Fibroblast of the aortic adventitia (primary cell): ENCODE data around the gene TAPBP. TPM values are rescaled to one million over a fixed set of nuclear protein-coding genes. Genes with fewer than 3 reads are reported as not detected.
"Not testable (repeated sequence)": the region's sequence is repeated elsewhere in the genome, so short reads cannot be mapped to it uniquely, and the experiment has no call there.

Experiments used
- DNase-seq: peaks from one replicate; pipeline ENCODE4 v3.0.0-alpha.2; 2010; ENCODE audit warnings: low read depth
- H3K4me3 ChIP-seq: 2 replicates; pipeline ENCODE4 v1.5.1; 2011; ENCODE audit warnings: low read depth, mild to moderate bottlenecking, control low read depth, low read length, moderate library complexity
- CTCF ChIP-seq: IDR thresholded peaks from 2 replicates; pipeline ENCODE4 v1.5.1; 2011; ENCODE audit warnings: mild to moderate bottlenecking, low read length, control low read depth, inconsistent platforms; ENCODE audit not compliant: insufficient read depth
- total RNA-seq: library from RNA; depleted of rRNA; stranded (reverse); fragments of >200 nt; gene quantifications from 2 replicates; pipeline ENCODE4 v1.2.3, GENCODE V29; 2012; ENCODE audit warnings: low replicate concordance

Gene TAPBP
- total RNA-seq, 1 donor: 50.2 TPM

- no peak overlapping the region for H3K4me3 ChIP-seq
- TF ChIP-seq CTCF: peak; percentile 66
Measured at GRCh38 chr6:33344701-33345697, 31.1 kb upstream of the TAPBP start.

GRCh38 chr6:33343953-33344611, 30.2 kb upstream of the TAPBP start:
- H3K4me3 ChIP-seq: no peak overlapping the region

More at GRCh38 chr6:33344701-33345697, 31.1 kb upstream of the TAPBP start:
- DNase-seq: peak; percentile 86

GRCh38 chr6:33343606-33343952, 29.7 kb upstream of the TAPBP start:
- not testable (repeated sequence) for DNase-seq, H3K4me3 ChIP-seq

More at GRCh38 chr6:33343953-33344611, 30.2 kb upstream of the TAPBP start:
- no peak for DNase-seq
- TF ChIP-seq CTCF: no peak

GRCh38 chr6:33339193-33339592, 25.3 kb upstream of the TAPBP start:
- TF ChIP-seq CTCF: no peak
- DNase-seq: no peak
- no peak overlapping the region for H3K4me3 ChIP-seq

GRCh38 chr6:33336495-33336894, 22.6 kb upstream of the TAPBP start:
- no peak overlapping the region for H3K4me3 ChIP-seq
- no peak for DNase-seq
- TF ChIP-seq CTCF: no peak

- no peak overlapping the region for H3K4me3 ChIP-seq
- TF ChIP-seq CTCF: no peak
- no peak for DNase-seq
Measured at GRCh38 chr6:33335916-33336315, 22.0 kb upstream of the TAPBP start.

GRCh38 chr6:33333666-33334065, 19.8 kb upstream of the TAPBP start:
- TF ChIP-seq CTCF: no peak
- no peak overlapping the region for H3K4me3 ChIP-seq
- no peak for DNase-seq
